Measurements from ENCODE around the gene ACY1.

The ACY1 gene

DNA sequence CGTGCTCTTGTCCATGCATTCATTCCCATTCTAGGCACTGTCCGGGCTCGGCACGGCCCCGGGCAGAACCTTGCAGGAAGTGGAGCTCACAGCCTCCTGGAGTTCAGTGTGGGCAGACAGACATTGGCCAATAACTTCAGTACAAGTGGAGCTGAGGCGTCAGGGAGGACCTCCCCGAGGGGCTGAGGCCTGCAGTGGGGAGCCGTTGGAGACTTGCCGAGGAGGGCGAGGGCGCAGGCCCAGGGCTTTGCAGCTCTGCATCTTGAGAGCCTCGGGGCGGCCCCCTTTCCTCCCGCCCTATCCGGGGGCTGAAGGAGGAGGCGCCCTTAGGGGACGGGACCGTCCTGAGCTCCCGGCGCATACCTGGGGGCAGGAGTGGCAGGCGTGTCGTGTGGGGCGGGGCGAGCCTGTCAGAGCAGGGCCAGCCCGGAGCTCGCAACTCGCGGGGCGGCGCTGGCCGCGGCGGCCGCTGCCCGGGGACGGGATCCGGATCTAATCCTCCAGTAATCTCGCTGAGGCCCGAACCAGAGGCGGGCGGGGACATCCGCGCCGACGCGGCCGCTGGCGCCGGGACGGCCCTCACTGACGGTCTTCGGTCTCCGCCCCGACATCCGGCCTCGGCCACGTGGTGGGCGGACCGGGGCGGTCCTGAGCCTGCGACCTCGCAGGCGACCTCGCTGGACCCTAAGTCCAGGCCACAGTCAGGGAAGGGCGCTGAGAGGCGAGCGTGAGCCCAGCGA is at the start of gene ACY1:
ACY1 (plus strand) TSS at position 698 of the 740 bp plus-strand sequence. CDS start 530 bp downstream, outside the sequence.
- peak; percentile 26 to 50 for DNase-seq

DNA sequence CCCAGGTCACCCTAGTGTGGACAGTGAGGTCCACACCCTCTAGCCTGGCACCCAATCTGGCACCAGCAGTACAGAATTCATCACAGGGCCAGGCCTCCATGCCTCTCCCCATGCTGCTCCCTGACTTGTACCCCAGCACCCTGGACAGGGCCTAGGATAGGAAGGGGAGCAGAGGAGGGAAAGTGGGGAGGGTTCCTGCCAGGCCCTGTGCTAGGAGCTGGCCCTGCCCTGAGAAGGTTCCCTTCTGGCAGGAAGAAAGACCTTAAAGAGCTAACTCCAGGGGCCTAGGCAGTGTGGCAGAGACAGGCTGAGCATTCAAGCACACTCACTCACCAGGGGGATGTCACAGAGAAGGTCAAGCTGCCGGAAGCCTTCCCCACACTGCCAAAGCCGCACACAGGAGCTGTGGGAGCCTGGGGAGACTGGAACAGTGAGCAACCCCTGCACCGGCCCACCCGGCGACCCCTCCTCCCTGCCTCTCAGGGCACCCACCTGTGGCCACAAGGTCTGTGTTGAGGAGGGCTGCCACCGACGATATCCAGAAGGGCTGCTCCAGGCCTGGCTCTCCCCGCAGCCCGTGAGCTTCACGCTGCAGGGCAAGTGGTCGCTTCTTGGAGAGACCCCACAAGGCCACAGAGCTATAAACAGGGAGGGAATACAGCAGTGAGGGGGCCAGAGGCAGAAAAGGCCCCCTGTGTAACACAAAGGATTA is 49.0 kb upstream of the ACY1 start:
- DNase-seq = no peak

DNA sequence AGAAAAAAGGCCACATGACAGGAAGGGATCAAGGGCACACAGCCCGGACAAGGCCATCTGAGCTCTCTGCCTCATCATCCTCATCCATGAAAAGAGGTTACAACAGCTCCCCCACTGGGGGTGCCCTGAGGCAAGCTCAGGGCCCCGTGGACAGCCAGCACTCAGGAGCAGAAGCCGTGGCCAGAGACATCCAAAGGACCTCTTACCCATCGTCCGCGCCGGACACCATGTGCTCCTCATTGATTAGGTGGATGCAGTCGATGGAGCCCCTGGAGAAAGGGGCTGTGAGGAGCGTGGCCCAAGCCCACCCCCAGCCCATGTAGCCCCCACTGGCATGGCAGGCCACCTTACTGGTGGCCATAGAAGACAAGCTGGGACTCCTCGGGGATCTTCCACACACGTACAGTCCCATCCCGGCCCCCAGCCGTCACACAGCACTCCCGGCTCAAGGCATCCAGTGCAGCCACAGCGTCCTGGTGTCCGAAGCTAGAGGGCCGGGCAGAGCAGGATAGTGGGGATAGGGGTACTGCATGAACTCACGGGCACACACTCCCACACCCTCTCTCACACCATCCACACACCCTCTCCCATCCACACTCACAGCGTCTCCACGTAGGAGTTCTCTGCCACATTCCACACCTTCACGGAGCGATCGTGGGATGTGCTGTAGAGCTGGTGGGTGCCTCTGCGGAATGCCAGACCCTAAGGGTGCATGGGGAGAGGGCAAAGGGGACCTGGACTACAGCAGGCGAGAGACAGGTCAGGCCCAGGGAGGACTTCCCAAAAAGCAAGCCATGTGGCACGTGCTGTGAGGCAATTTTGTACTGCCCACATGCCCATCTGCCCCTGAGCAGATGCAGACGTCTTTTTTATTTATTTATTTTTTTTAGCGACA is 48.1 kb upstream of the ACY1 start:
- DNase-seq = no peak

GRCh38 chr3:51935886-51936755 is 47.2 kb upstream of the ACY1 start:
- no peak for DNase-seq

GRCh38 chr3:51937014-51937413 is 46.3 kb upstream of the ACY1 start:
- no peak for DNase-seq

- DNase-seq = no peak
Measured at GRCh38 chr3:51937611-51938450, 45.5 kb upstream of the ACY1 start.

GRCh38 chr3:51938780-51939425 is 44.4 kb upstream of the ACY1 start:
- DNase-seq = no peak

DNA sequence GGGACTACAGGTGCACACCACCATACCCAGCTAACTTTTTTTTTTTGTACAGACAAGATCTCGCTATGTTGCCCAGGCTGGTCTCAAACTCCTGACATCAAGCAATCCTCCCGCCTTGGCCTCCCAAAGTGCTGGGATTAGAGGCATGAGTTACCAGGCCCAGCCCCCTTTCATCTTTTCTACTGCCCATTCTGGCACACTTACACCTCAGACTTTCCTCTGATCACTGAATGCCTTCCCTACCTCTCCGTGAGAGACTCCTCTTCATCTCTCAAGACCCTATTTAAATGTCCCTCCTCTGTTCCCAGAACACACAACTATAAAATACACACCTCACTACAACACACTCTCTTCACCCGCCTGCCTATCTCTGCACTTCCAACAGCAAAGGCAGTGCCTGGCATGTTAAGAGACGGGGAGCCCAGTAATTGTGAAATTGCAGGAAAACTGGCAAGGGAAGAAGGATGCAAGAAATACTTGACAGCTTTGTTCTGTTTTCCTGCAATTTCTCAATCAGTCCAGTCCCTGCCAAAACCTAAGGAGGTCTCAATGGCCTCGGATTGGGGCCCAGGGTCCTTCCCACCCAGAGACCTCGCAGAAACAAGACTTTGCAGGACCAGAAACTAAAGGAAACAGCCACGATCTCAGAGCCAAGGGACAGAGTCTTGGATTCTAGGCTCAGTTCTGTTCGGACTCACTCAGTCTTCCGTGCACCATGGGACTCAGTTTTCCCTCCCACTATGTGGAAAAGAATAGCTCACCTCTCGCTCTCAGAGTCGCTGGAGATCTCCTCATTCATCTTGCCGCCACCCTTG is 42.5 kb upstream of the ACY1 start:
- DNase-seq = no peak

DNA sequence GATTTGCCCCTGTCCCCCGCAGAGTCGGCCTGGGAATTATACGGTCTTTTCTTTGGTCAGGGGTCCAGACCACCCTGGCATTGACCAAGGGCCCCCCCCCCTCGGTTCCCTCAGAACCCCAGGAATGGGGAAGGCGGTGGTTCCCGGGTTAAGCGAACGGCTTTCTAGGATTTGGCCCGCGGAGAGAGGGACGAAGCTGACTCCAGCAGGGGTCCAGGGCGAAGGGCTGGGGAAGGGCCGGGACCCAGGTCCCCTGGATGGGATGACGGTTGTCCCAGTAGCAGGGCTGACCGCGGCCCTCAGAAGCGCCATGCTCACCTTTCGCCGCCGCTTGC is 41.9 kb upstream of the ACY1 start:
- no peak for DNase-seq

DNA sequence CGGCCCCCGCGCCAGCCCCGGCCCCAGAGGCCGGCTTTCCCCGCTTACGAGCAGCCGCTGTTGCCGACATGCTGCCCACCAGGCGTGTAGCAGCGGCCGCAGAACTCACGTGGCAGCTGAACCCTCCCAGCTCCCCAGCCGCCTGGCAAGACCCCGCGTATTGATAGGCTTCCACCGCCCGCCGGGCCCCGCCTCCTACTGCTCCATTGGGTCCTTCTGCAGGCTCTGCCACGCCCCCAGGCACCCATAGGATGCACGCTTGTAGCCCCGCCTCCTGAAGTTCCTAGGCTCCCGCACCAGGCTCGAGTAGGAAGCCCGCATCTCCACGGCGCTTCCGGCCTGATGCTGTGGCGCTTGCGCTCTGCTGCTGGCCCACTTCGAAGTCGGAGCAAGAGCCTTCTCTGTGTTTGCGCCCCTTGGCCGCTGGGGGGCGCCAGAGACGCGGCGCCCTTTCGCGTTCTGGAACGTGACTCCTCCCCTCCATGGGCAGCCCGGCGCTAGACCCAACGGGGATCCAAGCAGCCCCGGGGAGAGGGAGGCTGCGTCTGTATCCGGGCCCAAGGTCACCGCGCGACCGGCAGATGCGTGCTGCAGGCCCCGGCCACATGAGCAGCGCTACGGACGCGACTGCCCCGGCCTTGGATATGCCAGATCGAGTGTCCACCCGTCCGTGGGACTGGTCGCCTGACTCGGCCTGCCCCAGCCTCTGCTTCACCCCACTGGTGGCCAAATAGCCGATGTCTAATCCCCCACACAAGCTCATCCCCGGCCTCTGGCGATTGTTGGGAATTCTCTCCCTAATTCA is 41.3 kb upstream of the ACY1 start, which contains the start of the genes PARP3 and RRP9:
PARP3 (plus strand) TSS at position 566 of the 805 bp plus-strand sequence. CDS start 993 bp downstream, outside the sequence.
RRP9 (minus strand) TSS at position 107 of the 805 bp plus-strand sequence; CDS start at position 70, 37 bp downstream.
- DNase-seq = peak; percentile 98 to 100

- peak; percentile 17 to 39 for DNase-seq
Measured at GRCh38 chr3:51942603-51943450, 40.5 kb upstream of the ACY1 start.

- DNase-seq = no peak
Measured at GRCh38 chr3:51943451-51944391, 39.6 kb upstream of the ACY1 start.

DNA sequence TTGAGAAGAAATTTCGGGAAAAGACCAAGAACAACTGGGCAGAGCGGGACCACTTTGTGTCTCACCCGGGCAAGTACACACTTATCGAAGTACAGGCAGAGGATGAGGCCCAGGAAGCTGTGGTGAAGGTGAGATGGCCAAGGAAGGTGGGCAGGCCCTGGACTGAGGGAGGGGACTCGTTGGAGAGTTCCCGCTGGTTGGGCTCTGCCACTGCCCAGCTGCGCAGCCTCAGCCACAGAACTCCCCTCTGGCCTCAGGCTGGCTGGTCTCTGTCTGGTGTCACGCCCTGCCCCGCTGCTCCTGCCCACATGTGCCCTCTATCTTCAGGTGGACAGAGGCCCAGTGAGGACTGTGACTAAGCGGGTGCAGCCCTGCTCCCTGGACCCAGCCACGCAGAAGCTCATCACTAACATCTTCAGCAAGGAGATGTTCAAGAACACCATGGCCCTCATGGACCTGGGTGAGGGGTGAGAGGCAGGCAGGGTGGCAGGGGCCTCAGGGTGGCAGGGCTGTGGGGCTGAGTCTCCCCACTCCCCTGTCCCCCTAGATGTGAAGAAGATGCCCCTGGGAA is 38.8 kb upstream of the ACY1 start:
- no peak for DNase-seq

DNA sequence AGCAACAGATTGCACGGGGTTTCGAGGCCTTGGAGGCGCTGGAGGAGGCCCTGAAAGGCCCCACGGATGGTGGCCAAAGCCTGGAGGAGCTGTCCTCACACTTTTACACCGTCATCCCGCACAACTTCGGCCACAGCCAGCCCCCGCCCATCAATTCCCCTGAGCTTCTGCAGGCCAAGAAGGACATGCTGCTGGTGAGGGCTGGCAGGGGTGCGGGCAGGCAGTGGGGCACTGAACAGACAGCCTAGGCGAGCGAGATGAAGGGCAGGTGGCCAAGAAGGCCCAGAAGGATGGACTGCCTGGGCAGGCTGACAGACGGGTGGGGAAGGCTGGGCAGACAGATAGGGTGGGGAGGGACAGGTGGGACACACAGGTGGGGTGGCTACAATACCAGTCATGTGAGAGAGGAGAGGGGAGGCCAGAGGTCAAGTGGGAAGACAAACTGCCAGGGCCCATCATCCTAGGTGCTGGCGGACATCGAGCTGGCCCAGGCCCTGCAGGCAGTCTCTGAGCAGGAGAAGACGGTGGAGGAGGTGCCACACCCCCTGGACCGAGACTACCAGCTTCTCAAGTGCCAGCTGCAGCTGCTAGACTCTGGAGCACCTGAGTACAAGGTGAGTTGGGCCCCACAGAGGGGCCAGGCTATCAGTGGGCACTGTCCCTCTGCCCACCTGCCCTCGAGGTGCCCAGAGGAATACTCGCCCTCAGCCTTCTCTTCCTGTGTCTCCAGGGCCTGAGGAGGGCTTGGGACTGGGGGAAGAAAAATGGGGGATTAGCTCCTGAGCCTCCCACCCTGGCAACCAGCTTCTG is 38.1 kb upstream of the ACY1 start:
- no peak for DNase-seq

GRCh38 chr3:51945926-51946705 is 37.2 kb upstream of the ACY1 start:
- no peak for DNase-seq

Measured in SHP77 (cell line).